SKM-1 (cell line): ENCODE results near the gene UGDH.

Experiments
- DNase-seq: peaks from one replicate; lab custom pipeline; 2025; ENCODE audit not compliant: unreplicated experiment; lab: John Stamatoyannopoulos, UW

Gene UGDH

GRCh38 chr4:39456946-39457763 is 70.1 kb downstream of the UGDH start:
- no peak for DNase-seq

GRCh38 chr4:39455486-39455885 is 71.8 kb downstream of the UGDH start:
- no peak for DNase-seq

- DNase-seq, result no peak
Measured at GRCh38 chr4:39453738-39454137, 73.5 kb downstream of the UGDH start.

DNA sequence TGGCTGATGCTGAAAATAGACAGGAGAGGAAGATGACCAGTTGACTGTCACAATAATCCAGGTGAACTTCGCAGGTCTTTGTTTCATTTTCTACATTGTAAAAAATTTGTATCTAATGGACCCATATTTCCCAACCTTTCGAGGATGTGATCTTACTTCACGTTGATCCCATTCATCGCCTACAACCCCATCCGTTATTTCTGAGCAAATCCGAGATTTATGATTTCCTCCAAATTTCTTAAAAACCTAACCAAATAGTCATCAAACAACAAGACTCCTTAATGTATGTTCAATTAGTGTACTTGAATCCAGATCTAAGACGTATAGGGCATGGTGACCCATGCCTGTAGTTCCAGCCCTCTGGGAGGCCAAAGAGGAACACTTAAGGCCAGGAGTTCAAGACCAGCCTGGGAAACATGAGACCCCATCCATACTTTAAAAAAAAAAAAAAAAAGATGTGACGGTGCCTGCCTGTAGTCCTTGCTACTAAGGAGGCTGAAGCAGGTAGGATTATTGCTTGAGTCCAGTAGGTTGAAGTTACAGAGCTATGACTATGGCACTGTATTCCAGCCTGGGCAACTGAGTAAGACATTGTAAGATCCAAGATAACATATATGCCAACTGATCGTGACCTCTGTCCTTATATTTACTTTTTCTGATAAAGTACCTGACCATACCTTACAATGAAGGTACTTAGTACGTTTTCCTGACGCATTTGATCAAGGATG is 74.2 kb downstream of the UGDH start:
- no peak for DNase-seq

DNA sequence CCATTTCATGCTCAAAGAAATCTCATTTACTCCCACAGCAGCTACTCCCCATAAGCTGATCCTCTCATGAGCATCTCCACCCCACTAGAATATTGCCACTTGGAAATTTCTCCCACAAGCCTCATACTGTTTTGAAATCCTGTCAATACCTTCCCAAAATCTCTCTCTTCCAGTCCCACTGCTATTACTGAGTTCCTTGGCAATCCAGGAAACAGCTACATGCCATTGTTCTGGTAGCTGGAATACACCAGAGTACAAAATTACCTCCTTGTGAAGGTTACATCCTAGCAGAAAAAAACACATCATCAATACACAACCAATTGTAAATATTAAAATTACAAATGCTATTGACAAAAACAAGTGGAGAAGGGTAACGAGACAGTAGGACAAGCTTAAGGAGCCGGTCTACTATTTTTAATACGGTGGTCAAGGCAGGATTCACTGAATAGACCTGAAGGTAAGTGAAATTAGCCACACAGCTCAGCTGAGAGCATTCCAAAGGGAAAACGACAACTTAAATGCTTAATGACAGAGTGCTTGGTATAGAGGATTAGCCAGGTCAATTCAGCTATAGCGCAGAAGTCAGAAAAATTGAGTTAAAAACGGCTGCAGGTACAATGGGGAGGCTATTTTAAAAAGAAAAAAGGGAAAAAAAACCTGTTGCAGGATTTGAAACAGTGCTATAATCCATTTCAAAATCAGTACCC is 74.9 kb downstream of the UGDH start:
- no peak for DNase-seq

- DNase-seq, result no peak
Measured at GRCh38 chr4:39451423-39452023, 75.7 kb downstream of the UGDH start.

DNA sequence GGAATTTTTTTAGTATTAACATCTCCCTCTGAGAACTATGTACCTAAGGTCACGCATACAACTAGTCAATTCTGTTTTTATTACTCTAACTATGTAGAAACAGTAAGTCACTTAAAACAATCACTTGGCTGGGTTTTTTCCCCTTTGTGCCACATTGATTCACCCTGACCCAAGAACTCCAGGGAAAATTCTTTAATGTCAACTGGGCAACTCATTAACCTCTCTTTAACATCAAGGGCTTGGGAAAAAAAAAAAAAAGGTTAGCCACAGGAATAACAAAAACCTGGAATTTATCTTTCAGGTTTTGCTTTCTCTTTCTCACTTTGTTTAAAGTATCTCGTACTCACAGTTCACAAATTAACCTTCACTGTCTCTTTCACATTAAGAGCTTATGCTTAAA is 76.6 kb downstream of the UGDH start:
- DNase-seq, result no peak
